Vagina (tissue), 2 donors: ENCODE data around the gene CHODL. TPM values are rescaled to one million over a fixed set of nuclear protein-coding genes. Genes with fewer than 3 reads are reported as not detected.

Experiments used
- DNase-seq, 2 donors: peaks; one replicate each; pipeline ENCODE4 v3.0.0-alpha.2; 2017; ENCODE audit errors: extremely low spot score in 2 of 2
- H3K27ac ChIP-seq: fragments of 200-600 bp; sonication (generic); one replicate; pipeline ENCODE4 v1.5.1; 2019
- H3K27me3 ChIP-seq: fragments of 200-600 bp; sonication (generic); one replicate; pipeline ENCODE4 v1.5.1; 2019
- H3K36me3 ChIP-seq, 2 donors: fragments of 200-600 bp; sonication (generic); one replicate each; pipeline ENCODE4 v1.5.1; 2017 to 2019
- H3K4me1 ChIP-seq: fragments of 200-600 bp; sonication (generic); one replicate; pipeline ENCODE4 v1.5.1; 2019
- H3K4me3 ChIP-seq, 2 donors: fragments of 200-600 bp; sonication (generic); 1 replicate in 1 of 2; 2 replicates in 1 of 2; pipeline ENCODE4 v1.5.1; 2016 to 2019
- H3K9me3 ChIP-seq: fragments of 200-600 bp; sonication (generic); one replicate; pipeline ENCODE4 v1.5.1; 2019
- CTCF ChIP-seq, 3 experiments: fragments of 450-650 bp in 2 of 3; fragments of 200-600 bp in 1 of 3; sonication (generic) in 1 of 3; IDR thresholded peaks; one replicate each; pipeline ENCODE4 v1.5.1; 2017 to 2019; ENCODE audit warnings: antibody characterized with exemption in 3 of 3, mild to moderate bottlenecking in 2 of 3, moderate library complexity in 2 of 3
- POLR2A ChIP-seq, 2 donors: fragments of 450-650 bp; IDR thresholded peaks; one replicate each; pipeline ENCODE4 v1.6.1; 2017; ENCODE audit warnings: antibody characterized with exemption in 2 of 2, mild to moderate bottlenecking in 2 of 2, moderate library complexity in 2 of 2
- POLR2AphosphoS5 ChIP-seq, 2 donors: sonication (generic); formaldehyde crosslinking; IDR thresholded peaks; one replicate each; pipeline ENCODE4 v1.9.0; 2017; ENCODE audit warnings: antibody characterized with exemption in 2 of 2, mild to moderate bottlenecking in 2 of 2, low read depth in 1 of 2; ENCODE audit not compliant: insufficient read depth in 1 of 2
- intact Hi-C: fragments of 100-400 bp; cut with DNase I; formaldehyde crosslinking; loops from one replicate; pipeline ENCODE4 v1.15.1; 2023
- total RNA-seq: library from RNA; depleted of rRNA; stranded (reverse); fragments of >200 nt; gene quantifications from one replicate; pipeline ENCODE4 v1.2.3, GENCODE V29; 2016

Gene CHODL
- total RNA-seq, 1 donor from 2014 or later: 3.2 TPM

GRCh38 chr21:18267496-18267895 is 22.9 kb downstream of the CHODL start:
- H3K36me3 ChIP-seq: no peaks in the 10 kb centered on the region
- no peak overlapping the region for H3K27ac ChIP-seq
- intact Hi-C loops: no loop called here

GRCh38 chr21:18268906-18269305 is 24.3 kb downstream of the CHODL start:
- TF ChIP-seq POLR2AphosphoS5 (IDR thresholded peaks at IDR 0.05; ENCODE audit: insufficient read depth in 1 of 2, low read depth in 1 of 2) (no peak), CTCF (IDR thresholded peaks at IDR 0.05) (no peak), POLR2A (IDR thresholded peaks at IDR 0.05) (no peak)
- H3K4me1 ChIP-seq: no peaks in the 10 kb centered on the region
- H3K36me3 ChIP-seq: no peaks in the 10 kb centered on the region
- no peak for DNase-seq
- H3K9me3 ChIP-seq: no peaks in the 10 kb centered on the region
- no peak overlapping the region for H3K4me3 ChIP-seq
- intact Hi-C loops: no loop called here
- H3K27ac ChIP-seq: no peak overlapping the region
- no peaks in the 10 kb centered on the region for H3K27me3 ChIP-seq

More at GRCh38 chr21:18267496-18267895, 22.9 kb downstream of the CHODL start:
- DNase-seq: no peak
- no peak for TF ChIP-seq POLR2A (IDR thresholded peaks at IDR 0.05)
- no peak for TF ChIP-seq POLR2AphosphoS5 (IDR thresholded peaks at IDR 0.05; ENCODE audit: insufficient read depth in 1 of 2, low read depth in 1 of 2)
- TF ChIP-seq CTCF (IDR thresholded peaks at IDR 0.05): no peak
- H3K4me3 ChIP-seq: no peak overlapping the region
- no peaks in the 10 kb centered on the region for H3K9me3 ChIP-seq
- no peaks in the 10 kb centered on the region for H3K4me1 ChIP-seq
- no peaks in the 10 kb centered on the region for H3K27me3 ChIP-seq

GRCh38 chr21:18269856-18270255 is 25.2 kb downstream of the CHODL start:
- intact Hi-C loops: no loop called here
- Histone ChIP-seq H3K4me3 (no peak overlapping the region), H3K27me3 (no peaks in the 10 kb centered on the region), H3K27ac (no peak overlapping the region), H3K4me1 (no peaks in the 10 kb centered on the region), H3K9me3 (no peaks in the 10 kb centered on the region), H3K36me3 (no peaks in the 10 kb centered on the region)
- TF ChIP-seq POLR2AphosphoS5 (IDR thresholded peaks at IDR 0.05; ENCODE audit: insufficient read depth in 1 of 2, low read depth in 1 of 2) (no peak), POLR2A (IDR thresholded peaks at IDR 0.05) (no peak), CTCF (IDR thresholded peaks at IDR 0.05) (no peak)
- DNase-seq: no peak

GRCh38 chr21:18273400-18273799 is 28.8 kb downstream of the CHODL start:
- no peak overlapping the region for H3K27ac ChIP-seq
- intact Hi-C loops: no loop called here
- H3K36me3 ChIP-seq: no peaks in the 10 kb centered on the region
- no peak overlapping the region for H3K4me3 ChIP-seq
- no peaks in the 10 kb centered on the region for H3K4me1 ChIP-seq
- no peak for DNase-seq
- H3K9me3 ChIP-seq: no peaks in the 10 kb centered on the region
- TF ChIP-seq POLR2AphosphoS5 (IDR thresholded peaks at IDR 0.05; ENCODE audit: insufficient read depth in 1 of 2, low read depth in 1 of 2): no peak
- H3K27me3 ChIP-seq: no peaks in the 10 kb centered on the region

- no peaks in the 10 kb centered on the region for H3K27me3 ChIP-seq
- no peak for TF ChIP-seq POLR2AphosphoS5 (IDR thresholded peaks at IDR 0.05; ENCODE audit: insufficient read depth in 1 of 2, low read depth in 1 of 2)
- no peak for TF ChIP-seq POLR2A (IDR thresholded peaks at IDR 0.05)
- no peak for TF ChIP-seq CTCF (IDR thresholded peaks at IDR 0.05)
Measured at GRCh38 chr21:18274370-18274769, 29.7 kb downstream of the CHODL start.

More at GRCh38 chr21:18274370-18274769, 29.7 kb downstream of the CHODL start:
- no peak overlapping the region for H3K4me3 ChIP-seq
- no peak for DNase-seq
- no peak overlapping the region for H3K27ac ChIP-seq
- H3K36me3 ChIP-seq: no peaks in the 10 kb centered on the region
- intact Hi-C loops: no loop called here
- no peaks in the 10 kb centered on the region for H3K9me3 ChIP-seq
- H3K4me1 ChIP-seq: no peaks in the 10 kb centered on the region
